Measurements from ENCODE around the gene HSPA1L. TPM values are rescaled to one million over a fixed set of nuclear protein-coding genes. Genes with fewer than 3 reads are reported as not detected.
"Not testable (repeated sequence)": the region's sequence is repeated elsewhere in the genome, so short reads cannot be mapped to it uniquely, and the experiment has no call there.

The HSPA1L gene
- polyA plus RNA-seq, 1 donor (not counting 4 experiments of a cell fraction or from before 2014, with no cell fraction given) = 0.60 TPM

GRCh38 chr6:31814677-31815024 lies 432 bp downstream of the HSPA1L start:
- Histone ChIP-seq H3K9ac (ENCODE audit: control insufficient read depth, extremely low read depth, insufficient read depth, low read length) (peak overlapping the region; percentile 63), H3K36me3 (ENCODE audit: control insufficient read depth in 2 of 2, extremely low read depth in 1 of 2, insufficient read depth in 2 of 2, low read length in 2 of 2) (no peaks in the 10 kb centered on the region), H3K4me2 (ENCODE audit: control insufficient read depth, extremely low read depth, insufficient read depth, low read depth, low read length) (peak overlapping the region; percentile 85), H3K27ac (ENCODE audit: control insufficient read depth, insufficient read depth, low read length) (peak overlapping the region; percentile 77), H3K9me3 (ENCODE audit: control insufficient read depth, low read depth, low read length) (no peaks in the 10 kb centered on the region), H3K4me1 (ENCODE audit: control insufficient read depth, extremely low read depth, insufficient read depth, low read length) (peaks cover 22% of the 10 kb centered on the region), H3K9me1 (ENCODE audit: control insufficient read depth, extremely low read depth, insufficient read depth, low read length) (no peaks in the 10 kb centered on the region), H2AFZ (ENCODE audit: control insufficient read depth, low read length) (peak overlapping the region; percentile 70), H4K20me1 (ENCODE audit: control insufficient read depth, extremely low read depth, insufficient read depth, low read length) (no peaks in the 10 kb centered on the region), H3K79me2 (ENCODE audit: control insufficient read depth, insufficient read depth, low read length) (peaks cover 23% of the 10 kb centered on the region), H3K27me3 (ENCODE audit: control insufficient read depth, extremely low read depth, insufficient read depth, low read length) (no peaks in the 10 kb centered on the region), H3K4me3 (ENCODE audit: control insufficient read depth in 2 of 3, extremely low read depth in 1 of 3, insufficient read depth in 2 of 3, low read depth in 1 of 3, low read length in 3 of 3) (peak overlapping the region; percentile 48 to 71 (median 61))
- FAIRE-seq = no peak
- no peak for TF ChIP-seq CTCF (optimal IDR thresholded peaks at IDR 0.05 in 1 of 3, IDR thresholded peaks at IDR 0.05 in 1 of 3, conservative IDR thresholded peaks at IDR 0.05 in 1 of 3; ENCODE audit: extremely low read depth in 1 of 3, insufficient read depth in 2 of 3, low read length in 3 of 3)
- no peak for TF ChIP-seq EZH2 (IDR thresholded peaks at IDR 0.05; ENCODE audit: low read length)
- dilution Hi-C loops (cut with MboI; ENCODE audit: extremely low pct_ligation_motif_present, low sequenced_read_pairs) = no loop called here
- DNase-seq (ENCODE audit: low read depth, low spot score) = no peak

GRCh38 chr6:31813465-31813849 lies 1.6 kb downstream of the HSPA1L start:
- peaks cover 16% of the 10 kb centered on the region for H3K79me2 ChIP-seq (ENCODE audit: control insufficient read depth, insufficient read depth, low read length)
- H3K36me3 ChIP-seq (ENCODE audit: control insufficient read depth in 2 of 2, extremely low read depth in 1 of 2, insufficient read depth in 2 of 2, low read length in 2 of 2) = no peaks in the 10 kb centered on the region
- H3K9me3 ChIP-seq (ENCODE audit: control insufficient read depth, low read depth, low read length) = no peaks in the 10 kb centered on the region
- H4K20me1 ChIP-seq (ENCODE audit: control insufficient read depth, extremely low read depth, insufficient read depth, low read length) = no peaks in the 10 kb centered on the region
- peak overlapping the region; percentile 85 for H3K4me2 ChIP-seq (ENCODE audit: control insufficient read depth, extremely low read depth, insufficient read depth, low read depth, low read length)
- peak overlapping the region; percentile 61 for H2AFZ ChIP-seq (ENCODE audit: control insufficient read depth, low read length)
- H3K27me3 ChIP-seq (ENCODE audit: control insufficient read depth, extremely low read depth, insufficient read depth, low read length) = no peaks in the 10 kb centered on the region
- H3K27ac ChIP-seq (ENCODE audit: control insufficient read depth, insufficient read depth, low read length) = peak overlapping the region; percentile 84
- no peaks in the 10 kb centered on the region for H3K9me1 ChIP-seq (ENCODE audit: control insufficient read depth, extremely low read depth, insufficient read depth, low read length)
- H3K4me1 ChIP-seq (ENCODE audit: control insufficient read depth, extremely low read depth, insufficient read depth, low read length) = peaks cover 18% of the 10 kb centered on the region
- dilution Hi-C loops (cut with MboI; ENCODE audit: extremely low pct_ligation_motif_present, low sequenced_read_pairs) = no loop called here
- DNase-seq (ENCODE audit: low read depth, low spot score) = no peak
- FAIRE-seq = no peak
- H3K9ac ChIP-seq (ENCODE audit: control insufficient read depth, extremely low read depth, insufficient read depth, low read length) = peak overlapping the region; percentile 69
- peak overlapping the region in 2 of 3 experiments; percentile 49 to 54 for H3K4me3 ChIP-seq (ENCODE audit: control insufficient read depth in 2 of 3, extremely low read depth in 1 of 3, insufficient read depth in 2 of 3, low read depth in 1 of 3, low read length in 3 of 3)
- TF ChIP-seq EZH2 (IDR thresholded peaks at IDR 0.05; ENCODE audit: low read length) = no peak

- H3K27me3 ChIP-seq (ENCODE audit: control insufficient read depth, extremely low read depth, insufficient read depth, low read length) = no peaks in the 10 kb centered on the region
- no peak overlapping the region for H3K27ac ChIP-seq (ENCODE audit: control insufficient read depth, insufficient read depth, low read length)
- no peak for FAIRE-seq
- H3K9ac ChIP-seq (ENCODE audit: control insufficient read depth, extremely low read depth, insufficient read depth, low read length) = no peak overlapping the region
- H3K4me1 ChIP-seq (ENCODE audit: control insufficient read depth, extremely low read depth, insufficient read depth, low read length) = peaks cover 13% of the 10 kb centered on the region
- peaks cover 3% of the 10 kb centered on the region for H3K79me2 ChIP-seq (ENCODE audit: control insufficient read depth, insufficient read depth, low read length)
- H3K9me3 ChIP-seq (ENCODE audit: control insufficient read depth, low read depth, low read length) = no peaks in the 10 kb centered on the region
- no peak for DNase-seq (ENCODE audit: low read depth, low spot score)
- no peaks in the 10 kb centered on the region for H3K36me3 ChIP-seq (ENCODE audit: control insufficient read depth in 2 of 2, extremely low read depth in 1 of 2, insufficient read depth in 2 of 2, low read length in 2 of 2)
- no peak overlapping the region for H3K4me3 ChIP-seq (ENCODE audit: control insufficient read depth in 2 of 3, extremely low read depth in 1 of 3, insufficient read depth in 2 of 3, low read depth in 1 of 3, low read length in 3 of 3)
- H3K9me1 ChIP-seq (ENCODE audit: control insufficient read depth, extremely low read depth, insufficient read depth, low read length) = no peaks in the 10 kb centered on the region
- H2AFZ ChIP-seq (ENCODE audit: control insufficient read depth, low read length) = no peak overlapping the region
- dilution Hi-C loops (cut with MboI; ENCODE audit: extremely low pct_ligation_motif_present, low sequenced_read_pairs) = no loop called here
- TF ChIP-seq EZH2 (IDR thresholded peaks at IDR 0.05; ENCODE audit: low read length) (no peak), CTCF (optimal IDR thresholded peaks at IDR 0.05 in 1 of 3, IDR thresholded peaks at IDR 0.05 in 1 of 3, conservative IDR thresholded peaks at IDR 0.05 in 1 of 3; ENCODE audit: extremely low read depth in 1 of 3, insufficient read depth in 2 of 3, low read length in 3 of 3) (no peak)
- H3K4me2 ChIP-seq (ENCODE audit: control insufficient read depth, extremely low read depth, insufficient read depth, low read depth, low read length) = no peak overlapping the region
- H4K20me1 ChIP-seq (ENCODE audit: control insufficient read depth, extremely low read depth, insufficient read depth, low read length) = no peaks in the 10 kb centered on the region
Observed at GRCh38 chr6:31811645-31812044, 3.4 kb downstream of the HSPA1L start.

- H3K4me3 ChIP-seq (ENCODE audit: control insufficient read depth in 2 of 3, extremely low read depth in 1 of 3, insufficient read depth in 2 of 3, low read depth in 1 of 3, low read length in 3 of 3); H2AFZ ChIP-seq (ENCODE audit: control insufficient read depth, low read length); FAIRE-seq; H3K79me2 ChIP-seq (ENCODE audit: control insufficient read depth, insufficient read depth, low read length); H3K9me3 ChIP-seq (ENCODE audit: control insufficient read depth, low read depth, low read length); H3K27me3 ChIP-seq (ENCODE audit: control insufficient read depth, extremely low read depth, insufficient read depth, low read length); H3K27ac ChIP-seq (ENCODE audit: control insufficient read depth, insufficient read depth, low read length); DNase-seq (ENCODE audit: low read depth, low spot score); H3K9me1 ChIP-seq (ENCODE audit: control insufficient read depth, extremely low read depth, insufficient read depth, low read length); H4K20me1 ChIP-seq (ENCODE audit: control insufficient read depth, extremely low read depth, insufficient read depth, low read length); H3K4me2 ChIP-seq (ENCODE audit: control insufficient read depth, extremely low read depth, insufficient read depth, low read depth, low read length); H3K9ac ChIP-seq (ENCODE audit: control insufficient read depth, extremely low read depth, insufficient read depth, low read length); dilution Hi-C loops (cut with MboI; ENCODE audit: extremely low pct_ligation_motif_present, low sequenced_read_pairs); H3K36me3 ChIP-seq (ENCODE audit: control insufficient read depth in 2 of 2, extremely low read depth in 1 of 2, insufficient read depth in 2 of 2, low read length in 2 of 2): not testable (repeated sequence)
- H3K4me1 ChIP-seq (ENCODE audit: control insufficient read depth, extremely low read depth, insufficient read depth, low read length) = peaks cover 16% of the 10 kb centered on the region
Observed at GRCh38 chr6:31808599-31808998, 6.5 kb downstream of the HSPA1L start.
